HepG2 (cell line): ENCODE results near the gene ING5. TPM values are rescaled to one million over a fixed set of nuclear protein-coding genes. Genes with fewer than 3 reads are reported as not detected.

Experiments
- CBFB ChIP-seq: sonication (generic); formaldehyde crosslinking; IDR thresholded peaks from 2 replicates; pipeline ENCODE4 v1.4.0; 2020; ENCODE audit warnings: missing genetic modification reagents
- ESRRA ChIP-seq: sonication (generic); formaldehyde crosslinking; IDR thresholded peaks from 2 replicates; pipeline ENCODE4 v1.5.1; 2020; ENCODE audit warnings: mild to moderate bottlenecking, low read depth, missing genetic modification reagents
- FOXM1 ChIP-seq: sonication (generic); formaldehyde crosslinking; IDR thresholded peaks from 2 replicates; pipeline ENCODE4 v1.5.0; 2020; ENCODE audit warnings: missing genetic modification reagents
- GTF2F1 ChIP-seq: fragments of 150-350 bp; IDR thresholded peaks from 2 replicates; pipeline ENCODE4 v1.6.1; 2014; ENCODE audit warnings: low read length
- HCFC1 ChIP-seq: fragments of 150-350 bp; IDR thresholded peaks from 2 replicates; pipeline ENCODE4 v1.6.1; 2014; ENCODE audit warnings: low read depth, low read length
- HNRNPK ChIP-seq: fragments of 200-400 bp; formaldehyde crosslinking; IDR thresholded peaks from 2 replicates; pipeline ENCODE4 v1.6.1; 2018; ENCODE audit warnings: low read length, low read depth, moderate library complexity, mild to moderate bottlenecking; ENCODE audit not compliant: poor library complexity, severe bottlenecking
- MEF2D ChIP-seq: sonication (generic); formaldehyde crosslinking; IDR thresholded peaks from 2 replicates; pipeline ENCODE4 v1.5.1; 2020; ENCODE audit warnings: mild to moderate bottlenecking, missing genetic modification reagents
- MEIS1 ChIP-seq: sonication (generic); formaldehyde crosslinking; IDR thresholded peaks from 2 replicates; pipeline ENCODE4 v1.9.0; 2021; ENCODE audit warnings: mild to moderate bottlenecking, missing genetic modification reagents, moderate library complexity, borderline replicate concordance
- MEIS2 ChIP-seq: sonication (generic); formaldehyde crosslinking; IDR thresholded peaks from 2 replicates; pipeline ENCODE4 v1.9.0; 2021; ENCODE audit warnings: mild to moderate bottlenecking, missing genetic modification reagents
- MLLT10 ChIP-seq: sonication (generic); formaldehyde crosslinking; IDR thresholded peaks from 2 replicates; pipeline ENCODE4 v1.4.0; 2020; ENCODE audit warnings: missing genetic modification reagents
- NCOA2 ChIP-seq: sonication (generic); formaldehyde crosslinking; IDR thresholded peaks from 2 replicates; pipeline ENCODE4 v1.8.0; 2022; ENCODE audit warnings: inconsistent platforms
- PCBP1 ChIP-seq: fragments of 200-400 bp; formaldehyde crosslinking; IDR thresholded peaks from 2 replicates; pipeline ENCODE4 v1.6.1; 2017; ENCODE audit warnings: mild to moderate bottlenecking, low read depth, low read length, borderline replicate concordance
- PRMT3 ChIP-seq: sonication (generic); formaldehyde crosslinking; IDR thresholded peaks from 2 replicates; pipeline ENCODE4 v1.8.1; 2022; ENCODE audit warnings: low read depth, mild to moderate bottlenecking, moderate library complexity, missing genetic modification reagents, borderline replicate concordance
- SP5 ChIP-seq: IDR thresholded peaks from 2 replicates; pipeline ENCODE4 v1.6.1; 2016; ENCODE audit warnings: low read depth, borderline replicate concordance
- SRSF1 ChIP-seq: fragments of 200-400 bp; formaldehyde crosslinking; optimal IDR thresholded peaks from 2 replicates; pipeline ENCODE3; 2017; ENCODE audit warnings: mild to moderate bottlenecking, low read depth, low read length, moderate library complexity
- ZMYM3 ChIP-seq: sonication (generic); formaldehyde crosslinking; IDR thresholded peaks from 2 replicates; pipeline ENCODE4 v1.5.1; 2020; ENCODE audit warnings: mild to moderate bottlenecking, missing genetic modification reagents
- ZNF577 ChIP-seq: sonication (generic); formaldehyde crosslinking; IDR thresholded peaks from 2 replicates; pipeline ENCODE4 v1.4.0; 2020; ENCODE audit warnings: mild to moderate bottlenecking, low read depth, missing genetic modification reagents, borderline replicate concordance
- ZNF746 ChIP-seq: sonication (generic); formaldehyde crosslinking; IDR thresholded peaks from 2 replicates; pipeline ENCODE4 v1.8.0; 2022; ENCODE audit warnings: mild to moderate bottlenecking, missing genetic modification reagents
- ZNF83 ChIP-seq: sonication (generic); formaldehyde crosslinking; IDR thresholded peaks from 2 replicates; pipeline ENCODE4 v1.4.0; 2020; ENCODE audit warnings: missing genetic modification reagents, mild to moderate bottlenecking, borderline replicate concordance
- ZNF839 ChIP-seq: sonication (generic); formaldehyde crosslinking; IDR thresholded peaks from 2 replicates; pipeline ENCODE4 v1.4.0; 2020; ENCODE audit warnings: missing genetic modification reagents, mild to moderate bottlenecking, borderline replicate concordance
- polyA plus RNA-seq, 8 experiments: library from polyadenylated mRNA; depleted of rRNA in 3 of 8; stranded (reverse) in 7 of 8; unstranded in 1 of 8; fragments of >200 nt; fragmentation: Illumina TruSeq in 4 of 8; extraction: Trizol in 4 of 8; gene quantifications; 2 replicates each; pipeline versions ENCODE4 v1.2.1 to v1.2.3, GENCODE V29; 2011 to 2016; ENCODE audit warnings: low read depth in 4 of 8, missing spikeins in 1 of 8, mixed read lengths in 1 of 8; ENCODE audit not compliant: insufficient read depth in 1 of 8
- total RNA-seq, 5 experiments: library from RNA; depleted of rRNA; stranded (reverse); fragments of >200 nt; fragmentation: Illumina TruSeq; extraction: Trizol; gene quantifications; 2 replicates each; pipeline ENCODE4 v1.2.3, GENCODE V29; 2016; ENCODE audit warnings: low read depth in 1 of 5
- TF ChIP-seq, protein P1 (sequence below): sonication (generic); formaldehyde crosslinking; IDR thresholded peaks from 2 replicates; pipeline ENCODE4 v1.5.1; 2020; ENCODE audit warnings: mild to moderate bottlenecking, missing genetic modification reagents
- TF ChIP-seq, protein P2 (sequence below): sonication (generic); formaldehyde crosslinking; IDR thresholded peaks from 2 replicates; pipeline ENCODE4 v1.4.0; 2020; ENCODE audit warnings: missing genetic modification reagents
- TF ChIP-seq, protein P3 (sequence below): sonication (generic); formaldehyde crosslinking; IDR thresholded peaks from 2 replicates; pipeline ENCODE4 v1.5.1; 2020; ENCODE audit warnings: mild to moderate bottlenecking, missing genetic modification reagents, moderate library complexity

ING5 gene
- total and polyA plus RNA-seq, 2 of the 13 experiments (the other 11 are each of a cell fraction or from before 2014, with no cell fraction given): 61.9 to 71.9 TPM

DNA sequence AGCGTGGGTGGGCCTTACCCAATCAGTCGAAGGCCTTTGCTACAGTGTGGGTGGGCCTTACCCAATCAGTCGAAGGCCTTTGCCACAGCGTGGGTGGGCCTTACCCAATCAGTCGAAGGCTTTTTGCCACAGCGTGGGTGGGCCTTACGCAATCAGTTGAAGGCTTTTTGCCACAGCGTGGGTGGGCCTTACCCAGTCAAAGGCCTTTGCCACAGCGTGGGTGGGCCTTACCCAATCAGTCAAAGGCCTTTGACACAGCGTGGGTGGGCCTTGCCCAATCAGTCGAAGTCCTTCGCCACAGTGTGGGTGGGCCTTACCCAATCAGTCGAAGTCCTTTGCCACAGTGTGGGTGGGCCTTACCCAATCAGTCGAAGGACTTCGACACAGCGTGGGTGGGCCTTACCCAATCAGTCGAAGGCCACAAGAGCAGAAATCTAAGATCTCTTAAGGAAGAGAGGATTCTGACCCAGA, 58.5 kb downstream of the ING5 start (continued):
- TF ChIP-seq, protein P1, sequence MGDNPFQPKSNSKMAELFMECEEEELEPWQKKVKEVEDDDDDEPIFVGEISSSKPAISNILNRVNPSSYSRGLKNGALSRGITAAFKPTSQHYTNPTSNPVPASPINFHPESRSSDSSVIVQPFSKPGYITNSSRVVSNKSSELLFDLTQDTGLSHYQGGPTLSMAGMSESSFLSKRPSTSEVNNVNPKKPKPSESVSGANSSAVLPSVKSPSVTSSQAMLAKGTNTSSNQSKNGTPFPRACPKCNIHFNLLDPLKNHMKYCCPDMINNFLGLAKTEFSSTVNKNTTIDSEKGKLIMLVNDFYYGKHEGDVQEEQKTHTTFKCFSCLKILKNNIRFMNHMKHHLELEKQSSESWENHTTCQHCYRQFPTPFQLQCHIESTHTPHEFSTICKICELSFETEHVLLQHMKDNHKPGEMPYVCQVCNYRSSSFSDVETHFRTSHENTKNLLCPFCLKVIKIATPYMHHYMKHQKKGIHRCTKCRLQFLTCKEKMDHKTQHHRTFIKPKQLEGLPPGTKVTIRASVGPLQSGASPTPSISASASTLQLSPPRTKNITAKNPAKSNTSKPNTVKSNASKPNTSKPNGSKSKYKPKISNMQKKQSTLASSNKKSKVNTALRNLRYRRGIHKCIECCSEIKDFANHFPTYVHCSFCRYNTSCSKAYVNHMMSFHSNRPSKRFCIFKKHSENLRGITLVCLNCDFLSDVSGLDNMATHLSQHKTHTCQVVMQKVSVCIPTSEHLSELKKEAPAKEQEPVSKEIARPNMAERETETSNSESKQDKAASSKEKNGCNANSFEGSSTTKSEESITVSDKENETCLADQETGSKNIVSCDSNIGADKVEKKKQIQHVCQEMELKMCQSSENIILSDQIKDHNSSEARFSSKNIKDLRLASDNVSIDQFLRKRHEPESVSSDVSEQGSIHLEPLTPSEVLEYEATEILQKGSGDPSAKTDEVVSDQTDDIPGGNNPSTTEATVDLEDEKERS: peak; percentile 84; the same call in 1 of the 2 replicates
- TF ChIP-seq, protein P2, sequence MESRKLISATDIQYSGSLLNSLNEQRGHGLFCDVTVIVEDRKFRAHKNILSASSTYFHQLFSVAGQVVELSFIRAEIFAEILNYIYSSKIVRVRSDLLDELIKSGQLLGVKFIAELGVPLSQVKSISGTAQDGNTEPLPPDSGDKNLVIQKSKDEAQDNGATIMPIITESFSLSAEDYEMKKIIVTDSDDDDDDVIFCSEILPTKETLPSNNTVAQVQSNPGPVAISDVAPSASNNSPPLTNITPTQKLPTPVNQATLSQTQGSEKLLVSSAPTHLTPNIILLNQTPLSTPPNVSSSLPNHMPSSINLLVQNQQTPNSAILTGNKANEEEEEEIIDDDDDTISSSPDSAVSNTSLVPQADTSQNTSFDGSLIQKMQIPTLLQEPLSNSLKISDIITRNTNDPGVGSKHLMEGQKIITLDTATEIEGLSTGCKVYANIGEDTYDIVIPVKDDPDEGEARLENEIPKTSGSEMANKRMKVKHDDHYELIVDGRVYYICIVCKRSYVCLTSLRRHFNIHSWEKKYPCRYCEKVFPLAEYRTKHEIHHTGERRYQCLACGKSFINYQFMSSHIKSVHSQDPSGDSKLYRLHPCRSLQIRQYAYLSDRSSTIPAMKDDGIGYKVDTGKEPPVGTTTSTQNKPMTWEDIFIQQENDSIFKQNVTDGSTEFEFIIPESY: 0 out of 2 replicates have a peak, but pooled peaks have one; percentile 54
- peak; percentile 97 for TF ChIP-seq ZMYM3 (CRISPR knock-in tag)
- no peak for TF ChIP-seq MLLT10 (CRISPR knock-in tag)
- no peak for TF ChIP-seq ZNF746
- TF ChIP-seq ESRRA (CRISPR knock-in tag): no peak
- no peak for TF ChIP-seq GTF2F1
- no peak for TF ChIP-seq MEIS2 (CRISPR knock-in tag)
- no peak for TF ChIP-seq SP5 (CRISPR knock-in tag)
- no peak for TF ChIP-seq ZNF577 (CRISPR knock-in tag)
- no peak for TF ChIP-seq CBFB (CRISPR knock-in tag)
- no peak for TF ChIP-seq NCOA2 (CRISPR knock-in tag)
- 0 out of 2 replicates have a peak, but pooled peaks have one; percentile 39 for TF ChIP-seq ZNF839 (CRISPR knock-in tag)
- peak; percentile 91; the same call in 1 of the 2 replicates for TF ChIP-seq PCBP1
- TF ChIP-seq ZNF83 (CRISPR knock-in tag): no peak
- no peak for TF ChIP-seq HCFC1
- TF ChIP-seq HNRNPK: no peak
- TF ChIP-seq PRMT3 (CRISPR knock-in tag): no peak
- TF ChIP-seq, protein P3, sequence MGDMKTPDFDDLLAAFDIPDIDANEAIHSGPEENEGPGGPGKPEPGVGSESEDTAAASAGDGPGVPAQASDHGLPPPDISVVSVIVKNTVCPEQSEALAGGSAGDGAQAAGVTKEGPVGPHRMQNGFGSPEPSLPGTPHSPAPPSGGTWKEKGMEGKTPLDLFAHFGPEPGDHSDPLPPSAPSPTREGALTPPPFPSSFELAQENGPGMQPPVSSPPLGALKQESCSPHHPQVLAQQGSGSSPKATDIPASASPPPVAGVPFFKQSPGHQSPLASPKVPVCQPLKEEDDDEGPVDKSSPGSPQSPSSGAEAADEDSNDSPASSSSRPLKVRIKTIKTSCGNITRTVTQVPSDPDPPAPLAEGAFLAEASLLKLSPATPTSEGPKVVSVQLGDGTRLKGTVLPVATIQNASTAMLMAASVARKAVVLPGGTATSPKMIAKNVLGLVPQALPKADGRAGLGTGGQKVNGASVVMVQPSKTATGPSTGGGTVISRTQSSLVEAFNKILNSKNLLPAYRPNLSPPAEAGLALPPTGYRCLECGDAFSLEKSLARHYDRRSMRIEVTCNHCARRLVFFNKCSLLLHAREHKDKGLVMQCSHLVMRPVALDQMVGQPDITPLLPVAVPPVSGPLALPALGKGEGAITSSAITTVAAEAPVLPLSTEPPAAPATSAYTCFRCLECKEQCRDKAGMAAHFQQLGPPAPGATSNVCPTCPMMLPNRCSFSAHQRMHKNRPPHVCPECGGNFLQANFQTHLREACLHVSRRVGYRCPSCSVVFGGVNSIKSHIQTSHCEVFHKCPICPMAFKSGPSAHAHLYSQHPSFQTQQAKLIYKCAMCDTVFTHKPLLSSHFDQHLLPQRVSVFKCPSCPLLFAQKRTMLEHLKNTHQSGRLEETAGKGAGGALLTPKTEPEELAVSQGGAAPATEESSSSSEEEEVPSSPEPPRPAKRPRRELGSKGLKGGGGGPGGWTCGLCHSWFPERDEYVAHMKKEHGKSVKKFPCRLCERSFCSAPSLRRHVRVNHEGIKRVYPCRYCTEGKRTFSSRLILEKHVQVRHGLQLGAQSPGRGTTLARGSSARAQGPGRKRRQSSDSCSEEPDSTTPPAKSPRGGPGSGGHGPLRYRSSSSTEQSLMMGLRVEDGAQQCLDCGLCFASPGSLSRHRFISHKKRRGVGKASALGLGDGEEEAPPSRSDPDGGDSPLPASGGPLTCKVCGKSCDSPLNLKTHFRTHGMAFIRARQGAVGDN: peak; percentile 42; the same call in 1 of the 2 replicates
- TF ChIP-seq FOXM1 (CRISPR knock-in tag): no peak
- TF ChIP-seq MEIS1 (CRISPR knock-in tag): no peak
- TF ChIP-seq MEF2D (CRISPR knock-in tag): no peak
- TF ChIP-seq SRSF1: peak; percentile 31
